H1 (cell line): ENCODE data around the gene FBXL14. TPM values are rescaled to one million over a fixed set of nuclear protein-coding genes. Genes with fewer than 3 reads are reported as not detected.

Experiments
- CTCF ChIA-PET: fragments of 300-600 bp; sonication (Branson Sonifier 250); formaldehyde crosslinking; loops from one replicate; lab custom pipeline; 2021; ENCODE audit not compliant: partially characterized antibody; lab: Charles Lee
- POLR2A ChIA-PET: fragments of 300-600 bp; sonication (Branson Sonifier 250); formaldehyde crosslinking; loops from one replicate; lab custom pipeline; 2021; ENCODE audit warnings: inconsistent platforms; ENCODE audit not compliant: partially characterized antibody; lab: Charles Lee
- DNase-seq, 2 experiments: peaks; one replicate each; pipeline versions ENCODE4 v3.0.0 to v3.0.0-alpha.2; 2010 to 2022; ENCODE audit warnings: low spot score in 2 of 2, low read depth in 1 of 2, mixed read lengths in 1 of 2
- FAIRE-seq: peaks from 2 replicates; lab custom pipeline; 2011; peaks lifted over from hg19 to GRCh38; lab: Jason Lieb, UNC
- H2AFZ ChIP-seq: 2 replicates; pipeline ENCODE4 v1.8.1; 2012; ENCODE audit warnings: low read length, inconsistent platforms
- H2AK5ac ChIP-seq: 2 replicates; pipeline ENCODE4 v1.6.1; 2013; ENCODE audit warnings: low read depth, low read length
- H2BK120ac ChIP-seq: replicated peaks from 2 replicates; pipeline ENCODE3; 2013; ENCODE audit warnings: low read depth, low read length, inconsistent platforms
- H2BK12ac ChIP-seq: 2 replicates; pipeline ENCODE4 v1.6.1; 2013; ENCODE audit warnings: low read depth, low read length
- H2BK15ac ChIP-seq: 2 replicates; pipeline ENCODE4 v1.6.1; 2013; ENCODE audit warnings: low read length
- H2BK20ac ChIP-seq: 2 replicates; pipeline ENCODE4 v1.6.1; 2013; ENCODE audit warnings: low read length
- H2BK5ac ChIP-seq: 2 replicates; pipeline ENCODE4 v1.6.1; 2013; ENCODE audit warnings: low read depth, low read length
- H3K14ac ChIP-seq: 2 replicates; pipeline ENCODE4 v1.6.1; 2013; ENCODE audit warnings: inconsistent platforms; ENCODE audit not compliant: insufficient read length
- H3K18ac ChIP-seq: 2 replicates; pipeline ENCODE4 v1.6.1; 2013; ENCODE audit warnings: low read length; ENCODE audit errors: extremely low read depth
- H3K23ac ChIP-seq: 2 replicates; pipeline ENCODE4 v1.6.1; 2013; ENCODE audit warnings: inconsistent platforms; ENCODE audit not compliant: insufficient read length
- H3K23me2 ChIP-seq: 2 replicates; pipeline ENCODE4 v1.6.1; 2013; ENCODE audit warnings: low read depth, low read length
- H3K27ac ChIP-seq: 2 replicates; pipeline ENCODE4 v1.6.1; 2011; ENCODE audit warnings: low read depth, low read length, inconsistent platforms
- H3K27me3 ChIP-seq, 4 experiments: replicated peaks in 1 of 4; 1 replicate in 1 of 4; 2 replicates in 3 of 4; pipeline versions ENCODE4 v1.6.1 to v1.8.1; 2011 to 2013; ENCODE audit warnings: low read length in 3 of 4, mild to moderate bottlenecking in 3 of 4, inconsistent platforms in 2 of 4, mixed read lengths in 2 of 4, moderate library complexity in 1 of 4; ENCODE audit not compliant: control insufficient read depth in 3 of 4, insufficient read depth in 3 of 4; ENCODE audit errors: extremely low read depth in 1 of 4
- H3K36me3 ChIP-seq, 4 experiments: 2 replicates each; pipeline versions ENCODE4 v1.6.1 to v1.8.1; 2011 to 2013; ENCODE audit warnings: mild to moderate bottlenecking in 4 of 4, low read length in 3 of 4, moderate library complexity in 2 of 4, control low read depth in 1 of 4, inconsistent platforms in 1 of 4; ENCODE audit not compliant: insufficient read depth in 4 of 4, control insufficient read depth in 2 of 4
- H3K4ac ChIP-seq: replicated peaks from 2 replicates; pipeline ENCODE3; 2013; ENCODE audit warnings: low read length, low read depth, mixed read lengths, inconsistent platforms; ENCODE audit not compliant: insufficient read length
- H3K4me1 ChIP-seq, 4 experiments: replicated peaks in 1 of 4; 1 replicate in 1 of 4; 2 replicates in 3 of 4; pipeline versions ENCODE4 v1.6.1 to v1.8.1; 2011 to 2013; ENCODE audit warnings: low read length in 3 of 4, inconsistent platforms in 2 of 4, mixed read lengths in 1 of 4; ENCODE audit not compliant: insufficient read depth in 4 of 4, control insufficient read depth in 3 of 4
- H3K4me2 ChIP-seq, 2 experiments: 2 replicates each; pipeline versions ENCODE4 v1.6.1 to v1.8.1; 2011 to 2013; ENCODE audit warnings: low read depth in 2 of 2, low read length in 2 of 2, control low read depth in 1 of 2, inconsistent platforms in 1 of 2, mild to moderate bottlenecking in 1 of 2; ENCODE audit not compliant: insufficient read depth in 1 of 2
- H3K4me3 ChIP-seq, 4 experiments: fragments of 200-600, 300-600 bp in 1 of 4; sonication (generic), shearing (Covaris generic), sonication (Bioruptor Twin) in 1 of 4; 2 replicates each; pipeline versions ENCODE4 v1.5.1 to v1.8.1; 2011 to 2016; ENCODE audit warnings: low read length in 4 of 4, low read depth in 3 of 4, control low read depth in 2 of 4, inconsistent platforms in 2 of 4, mild to moderate bottlenecking in 2 of 4, mixed read lengths in 1 of 4, moderate library complexity in 1 of 4; ENCODE audit not compliant: insufficient read depth in 2 of 4; ENCODE audit errors: extremely low read depth in 1 of 4
- H3K56ac ChIP-seq: replicated peaks from 2 replicates; pipeline ENCODE3; 2013; ENCODE audit warnings: low read depth, mild to moderate bottlenecking, mixed read lengths, low read length, inconsistent platforms; ENCODE audit not compliant: insufficient read length
- H3K79me1 ChIP-seq: 2 replicates; pipeline ENCODE4 v1.6.1; 2013; ENCODE audit warnings: low read depth, low read length, control low read depth
- H3K79me2 ChIP-seq, 2 experiments: 2 replicates each; pipeline versions ENCODE4 v1.6.1 to v1.8.1; 2012 to 2013; ENCODE audit warnings: low read length in 2 of 2, mild to moderate bottlenecking in 2 of 2, inconsistent platforms in 1 of 2; ENCODE audit not compliant: insufficient read depth in 2 of 2, control insufficient read depth in 1 of 2
- H3K9ac ChIP-seq, 4 experiments: replicated peaks in 1 of 4; 1 replicate in 1 of 4; 2 replicates in 3 of 4; pipeline versions ENCODE4 v1.6.1 to v1.8.1; 2011 to 2013; ENCODE audit warnings: low read depth in 3 of 4, low read length in 3 of 4, control low read depth in 2 of 4, mild to moderate bottlenecking in 2 of 4, moderate library complexity in 2 of 4, inconsistent platforms in 1 of 4; ENCODE audit errors: extremely low read depth in 1 of 4
- H3K9me3 ChIP-seq, 2 experiments: 2 replicates each; pipeline versions ENCODE4 v1.6.1 to v1.8.1; 2012 to 2013; ENCODE audit warnings: mild to moderate bottlenecking in 2 of 2, moderate library complexity in 2 of 2, control low read depth in 1 of 2, inconsistent platforms in 1 of 2, low read depth in 1 of 2, low read length in 1 of 2, mixed read lengths in 1 of 2; ENCODE audit not compliant: insufficient read depth in 2 of 2
- H4K20me1 ChIP-seq, 2 experiments: replicated peaks in 1 of 2; 2 replicates each; pipeline versions ENCODE3 to v1.8.1; 2011 to 2013; ENCODE audit warnings: inconsistent platforms in 2 of 2, low read length in 2 of 2, mild to moderate bottlenecking in 1 of 2; ENCODE audit not compliant: insufficient read depth in 2 of 2, control insufficient read depth in 1 of 2
- H4K5ac ChIP-seq: 2 replicates; pipeline ENCODE4 v1.6.1; 2013; ENCODE audit warnings: low read length, low read depth, mixed read lengths, inconsistent platforms; ENCODE audit not compliant: insufficient read length
- H4K8ac ChIP-seq: 2 replicates; pipeline ENCODE4 v1.8.0; 2013; ENCODE audit warnings: mild to moderate bottlenecking, moderate library complexity, low read length, inconsistent platforms; ENCODE audit not compliant: insufficient read depth; ENCODE audit errors: extremely low read depth
- H4K91ac ChIP-seq: replicated peaks from 2 replicates; pipeline ENCODE3; 2013; ENCODE audit warnings: low read length, mixed read lengths, inconsistent platforms; ENCODE audit not compliant: insufficient read length
- BACH1 ChIP-seq: IDR thresholded peaks from 2 replicates; pipeline ENCODE4 v1.6.1; 2012; ENCODE audit warnings: low read length, improper control_type of control experiment
- HDAC6 ChIP-seq: IDR thresholded peaks from one replicate; pipeline ENCODE4 v1.7.1; 2012; ENCODE audit warnings: low read depth, mild to moderate bottlenecking, inconsistent platforms, low read length, moderate library complexity
- JUN ChIP-seq: IDR thresholded peaks from 2 replicates; pipeline ENCODE4 v1.6.1; 2011; ENCODE audit warnings: low read depth, mild to moderate bottlenecking, improper control_type of control experiment, low read length
- KDM4A ChIP-seq: IDR thresholded peaks from one replicate; pipeline ENCODE4 v1.7.1; 2012; ENCODE audit warnings: low read depth, mild to moderate bottlenecking, moderate library complexity, low read length, inconsistent platforms; ENCODE audit not compliant: severe bottlenecking
- POLR2AphosphoS5 ChIP-seq: IDR thresholded peaks from 2 replicates; pipeline ENCODE4 v1.6.1; 2011; ENCODE audit warnings: low read depth, low read length
- POU5F1 ChIP-seq: IDR thresholded peaks from 2 replicates; pipeline ENCODE4 v1.6.1; 2011; ENCODE audit warnings: low read depth, mild to moderate bottlenecking, low read length, moderate library complexity
- SP4 ChIP-seq: IDR thresholded peaks from 2 replicates; pipeline ENCODE4 v1.6.1; 2012; ENCODE audit warnings: low read length, inconsistent platforms
- WGBS, 2 experiments: shearing (Covaris generic) in 1 of 2; methylation state at CpG; one replicate each; pipeline versions ENCODE4 v1.1.6 to v1.1.7; 2013 to 2015; ENCODE audit warnings: low lambda C conversion rate in 2 of 2, mixed read lengths in 2 of 2, inconsistent platforms in 1 of 2, low coverage in 1 of 2, missing lambda C conversion rate in 1 of 2; ENCODE audit not compliant: insufficient replicate concordance in 2 of 2, insufficient coverage in 1 of 2, insufficient read length in 1 of 2; ENCODE audit errors: extremely low coverage in 1 of 2, missing lambda C conversion rate in 1 of 2; 5-methylcytosine and 5-hydroxymethylcytosine counted together
- polyA plus RNA-seq, 7 experiments: library from polyadenylated mRNA; depleted of rRNA in 3 of 7; stranded (reverse) in 5 of 7; unstranded in 2 of 7; fragments of >200 nt in 5 of 7; fragments of 200-250 nt in 2 of 7; gene quantifications; 1 replicate in 5 of 7; 2 replicates in 1 of 7; 4 replicates in 1 of 7; pipeline versions ENCODE4 v1.2.1 to v1.2.3, GENCODE V29; 2011 to 2013; ENCODE audit warnings: missing spikeins in 2 of 7, mixed read lengths in 2 of 7
- total RNA-seq: library from RNA; stranded (reverse); fragmentation: NEBNext Ultra II Directional; extraction: Animal tissue kit (Norgen Biotek cat#: 25700); gene quantifications from 2 replicates; pipeline ENCODE4 v1.2.1, GENCODE V29; 2021
- TF ChIP-seq, protein P1 (sequence below): IDR thresholded peaks from 2 replicates; pipeline ENCODE4 v1.6.1; 2012; ENCODE audit warnings: inconsistent platforms
- TF ChIP-seq, protein P2 (sequence below): IDR thresholded peaks from 2 replicates; pipeline ENCODE4 v1.6.1; 2012; ENCODE audit warnings: low read length, inconsistent platforms

FBXL14 gene
- total and polyA plus RNA-seq, 2 of the 8 experiments (the other 6 are each of a cell fraction or from before 2014, with no cell fraction given), result 5.5 to 9.6 TPM

DNA sequence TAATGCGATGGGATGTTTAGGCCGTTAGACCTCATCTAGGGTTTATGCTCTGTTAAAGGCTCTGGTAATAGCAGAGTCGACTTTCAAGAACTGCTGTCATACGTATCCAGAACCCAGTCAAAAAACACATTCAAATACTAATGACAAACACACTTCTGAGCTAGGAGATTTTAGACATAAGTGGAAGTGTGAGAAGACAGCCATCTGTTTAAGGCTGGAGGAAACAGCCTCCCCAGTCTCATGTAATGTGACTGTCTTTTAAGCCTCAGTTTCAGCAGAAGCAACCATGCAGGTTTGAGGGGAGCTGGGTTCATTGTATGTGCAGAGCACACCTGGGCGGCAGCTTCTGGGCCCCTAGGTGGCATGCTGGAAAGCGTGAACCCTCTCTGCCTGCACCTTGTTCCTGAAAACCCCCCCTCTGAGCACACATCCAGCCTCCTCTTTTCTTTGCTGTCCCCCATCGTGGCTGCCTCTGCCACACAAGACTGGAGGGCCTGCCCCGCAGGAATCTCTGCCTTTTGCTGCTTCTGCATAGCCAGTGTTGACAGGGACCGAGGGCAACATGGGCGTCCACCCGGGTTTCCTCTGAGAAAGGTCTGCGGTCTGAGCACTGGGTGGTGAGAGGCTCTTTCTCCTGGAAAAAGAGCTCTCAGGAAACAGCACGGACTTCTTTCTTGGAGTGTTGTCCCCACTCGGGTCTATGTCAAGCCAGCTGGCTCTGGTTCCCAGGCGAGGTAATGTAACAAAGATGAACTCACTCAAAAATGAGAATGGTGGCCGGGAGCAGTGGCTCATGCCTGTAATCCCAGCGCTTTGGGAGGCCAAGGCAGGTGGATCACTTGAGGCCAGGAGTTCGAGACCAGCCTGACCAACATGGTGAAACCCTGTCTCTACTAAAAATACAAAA is 46.2 kb upstream of the FBXL14 start:
- Histone ChIP-seq H4K5ac (no peak overlapping the region), H3K27ac (no peak overlapping the region), H3K4me2 (no peak overlapping the region), H3K23ac (no peak overlapping the region), H3K14ac (no peak overlapping the region), H3K4me3 (no peak overlapping the region), H3K36me3 (no peaks in the 10 kb centered on the region), H3K9me3 (no peaks in the 10 kb centered on the region), H2BK20ac (no peak overlapping the region), H3K18ac (no peak overlapping the region), H2BK120ac (no peak overlapping the region), H3K27me3 (peaks cover 0 to 10% (median 3%) of the 10 kb centered on the region in 4 experiments; a peak in 4 of 7 replicates), H4K8ac (no peak overlapping the region), H3K4me1 (peaks cover 0 to 8% (median 0%) of the 10 kb centered on the region in 4 experiments; a peak in 2 of 7 replicates), H2BK5ac (no peak overlapping the region), H4K91ac (no peak overlapping the region), H3K56ac (no peak overlapping the region), H4K20me1 (no peaks in the 10 kb centered on the region), H3K79me2 (no peaks in the 10 kb centered on the region), H2BK15ac (no peak overlapping the region), H2AFZ (peak overlapping the region; percentile 75; the same call in 1 of the 2 replicates)
- CTCF ChIA-PET, result interaction anchor here (0.6 to 4.4 kb wide), 12 partner anchors 8 to 675 kb away, joined by 3 to 28 read pairs (median 3); partner anchors contain the start of gene WNT5B
- POLR2A ChIA-PET, result no interaction called here
- WGBS, 2 experiments, result 83% methylated on average over 18 of the region's 18 CpGs; no CpG with 5 or more reads in 1 of the 2 experiments
- DNase-seq, result no peak
- TF ChIP-seq POU5F1 (no peak), JUN (no peak), SP4 (no peak), HDAC6 (no peak), POLR2AphosphoS5 (no peak), KDM4A (no peak), BACH1 (no peak)
- TF ChIP-seq, protein P1, sequence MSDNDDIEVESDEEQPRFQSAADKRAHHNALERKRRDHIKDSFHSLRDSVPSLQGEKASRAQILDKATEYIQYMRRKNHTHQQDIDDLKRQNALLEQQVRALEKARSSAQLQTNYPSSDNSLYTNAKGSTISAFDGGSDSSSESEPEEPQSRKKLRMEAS, result no peak
- TF ChIP-seq, protein P2, sequence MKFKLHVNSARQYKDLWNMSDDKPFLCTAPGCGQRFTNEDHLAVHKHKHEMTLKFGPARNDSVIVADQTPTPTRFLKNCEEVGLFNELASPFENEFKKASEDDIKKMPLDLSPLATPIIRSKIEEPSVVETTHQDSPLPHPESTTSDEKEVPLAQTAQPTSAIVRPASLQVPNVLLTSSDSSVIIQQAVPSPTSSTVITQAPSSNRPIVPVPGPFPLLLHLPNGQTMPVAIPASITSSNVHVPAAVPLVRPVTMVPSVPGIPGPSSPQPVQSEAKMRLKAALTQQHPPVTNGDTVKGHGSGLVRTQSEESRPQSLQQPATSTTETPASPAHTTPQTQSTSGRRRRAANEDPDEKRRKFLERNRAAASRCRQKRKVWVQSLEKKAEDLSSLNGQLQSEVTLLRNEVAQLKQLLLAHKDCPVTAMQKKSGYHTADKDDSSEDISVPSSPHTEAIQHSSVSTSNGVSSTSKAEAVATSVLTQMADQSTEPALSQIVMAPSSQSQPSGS, result no peak
- TF ChIP-seq, all 59 proteins: peak for 0
- Histone ChIP-seq H3K4ac (no peak overlapping the region), H2AK5ac (no peak overlapping the region), H2BK12ac (no peak overlapping the region), H3K23me2 (no peaks in the 10 kb centered on the region; the same call in 1 of the 2 replicates), H3K9ac (no peak overlapping the region), H3K79me1 (no peaks in the 10 kb centered on the region)
- FAIRE-seq, result peak; percentile 50
